ENCODE results near the gene EFHC2. TPM values are rescaled to one million over a fixed set of nuclear protein-coding genes. Genes with fewer than 3 reads are reported as not detected.

EFHC2 gene
- total and polyA plus RNA-seq, 10 of the 15 experiments (the other 5 are each of a cell fraction or from before 2014, with no cell fraction given): 0.56 TPM; not detected in 9

DNA sequence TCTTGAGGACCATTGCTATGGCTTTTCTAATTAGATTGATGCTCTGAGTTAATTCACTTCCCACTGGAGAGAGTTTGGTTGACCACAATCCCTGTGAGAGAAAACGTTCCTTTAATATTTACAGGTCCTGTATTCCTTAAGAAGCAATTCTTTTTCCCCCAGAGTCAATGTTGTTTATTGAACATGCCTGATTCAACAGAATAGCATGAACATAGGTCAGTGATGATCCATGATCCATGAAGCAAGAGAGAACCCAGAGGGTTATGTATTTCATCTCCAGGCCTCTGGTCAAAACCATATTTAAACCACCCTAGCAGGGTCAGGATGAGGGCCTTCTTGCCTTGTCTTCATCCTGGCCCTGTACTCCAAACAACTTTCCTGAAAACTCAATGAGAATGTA lies 39.4 kb upstream of the EFHC2 start:
- Histone ChIP-seq H3K4me2 (ENCODE audit: control insufficient read depth, insufficient read depth) (no peak overlapping the region), H3K79me2 (ENCODE audit: control insufficient read depth, insufficient read depth, low read length) (no peaks in the 10 kb centered on the region), H3K9ac (ENCODE audit: control insufficient read depth, insufficient read depth, low read length) (no peak overlapping the region), H3K27me3 (replicated peaks in 1 of 2; ENCODE audit: control insufficient read depth in 2 of 2, insufficient read depth in 2 of 2, low read length in 1 of 2) (no peaks in the 10 kb centered on the region), H3K4me1 (ENCODE audit: control insufficient read depth, insufficient read depth, low read length) (no peaks in the 10 kb centered on the region), H3K4me3 (no peak overlapping the region), H2AFZ (ENCODE audit: control insufficient read depth, low read depth, low read length) (no peak overlapping the region), H3K9me3 (replicated peaks; ENCODE audit: control insufficient read depth, insufficient read depth, low read length) (no peaks in the 10 kb centered on the region), H4K20me1 (ENCODE audit: control insufficient read depth, insufficient read depth) (no peaks in the 10 kb centered on the region), H3K36me3 (ENCODE audit: control insufficient read depth in 2 of 2, insufficient read depth in 2 of 2, low read length in 1 of 2) (no peaks in the 10 kb centered on the region), H3K27ac (ENCODE audit: control insufficient read depth, insufficient read depth) (no peak overlapping the region)
- ChIA-PET RAD21 (ENCODE audit: unreplicated experiment) (no interaction called here), SMC1A (ENCODE audit: uncharacterized antibody, unreplicated experiment) (interaction anchor here (0.7 kb wide), 1 partner anchor 143 kb away, joined by 3 read pairs; no protein-coding TSS in a partner anchor), POLR2A (no interaction called here), CTCF (no interaction called here)
- intact Hi-C loops (cut with micrococcal nuclease; ENCODE audit: unreplicated experiment): no loop called here
- in situ Hi-C loops (cut with MboI): no loop called here
- DNase-seq (ENCODE audit: low read depth, low spot score) (no peak), ATAC-seq (no peak), FAIRE-seq (no peak)
- no TSS peak for BruUV-seq (replicated peaks)
- 0% methylated on average over 1 of the region's 1 CpG for WGBS (ENCODE audit: insufficient coverage, insufficient replicate concordance, low lambda C conversion rate, missing lambda C conversion rate)
- no peak for TF ChIP-seq NFYB (IDR thresholded peaks at IDR 0.05; ENCODE audit: insufficient read depth, low read depth, low read length)
- TF ChIP-seq, protein P1, sequence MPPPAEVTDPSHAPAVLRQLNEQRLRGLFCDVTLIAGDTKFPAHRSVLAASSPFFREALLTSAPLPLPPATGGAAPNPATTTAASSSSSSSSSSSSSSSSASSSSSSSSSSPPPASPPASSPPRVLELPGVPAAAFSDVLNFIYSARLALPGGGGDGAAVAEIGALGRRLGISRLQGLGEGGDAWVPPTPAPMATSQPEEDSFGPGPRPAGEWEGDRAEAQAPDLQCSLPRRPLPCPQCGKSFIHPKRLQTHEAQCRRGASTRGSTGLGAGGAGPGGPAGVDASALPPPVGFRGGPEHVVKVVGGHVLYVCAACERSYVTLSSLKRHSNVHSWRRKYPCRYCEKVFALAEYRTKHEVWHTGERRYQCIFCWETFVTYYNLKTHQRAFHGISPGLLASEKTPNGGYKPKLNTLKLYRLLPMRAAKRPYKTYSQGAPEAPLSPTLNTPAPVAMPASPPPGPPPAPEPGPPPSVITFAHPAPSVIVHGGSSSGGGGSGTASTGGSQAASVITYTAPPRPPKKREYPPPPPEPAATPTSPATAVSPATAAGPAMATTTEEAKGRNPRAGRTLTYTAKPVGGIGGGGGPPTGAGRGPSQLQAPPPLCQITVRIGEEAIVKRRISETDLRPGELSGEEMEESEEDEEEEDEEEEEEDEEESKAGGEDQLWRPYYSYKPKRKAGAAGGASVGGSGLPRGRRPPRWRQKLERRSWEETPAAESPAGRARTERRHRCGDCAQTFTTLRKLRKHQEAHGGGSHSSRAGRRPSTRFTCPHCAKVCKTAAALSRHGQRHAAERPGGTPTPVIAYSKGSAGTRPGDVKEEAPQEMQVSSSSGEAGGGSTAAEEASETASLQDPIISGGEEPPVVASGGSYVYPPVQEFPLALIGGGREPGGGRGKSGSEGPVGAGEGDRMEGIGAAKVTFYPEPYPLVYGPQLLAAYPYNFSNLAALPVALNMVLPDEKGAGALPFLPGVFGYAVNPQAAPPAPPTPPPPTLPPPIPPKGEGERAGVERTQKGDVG (CRISPR knock-in tag; IDR thresholded peaks at IDR 0.05): no peak
- no peak for TF ChIP-seq SIX5 (IDR thresholded peaks at IDR 0.05; ENCODE audit: low read depth, low read length, severe bottlenecking)
- TF ChIP-seq, protein P2, sequence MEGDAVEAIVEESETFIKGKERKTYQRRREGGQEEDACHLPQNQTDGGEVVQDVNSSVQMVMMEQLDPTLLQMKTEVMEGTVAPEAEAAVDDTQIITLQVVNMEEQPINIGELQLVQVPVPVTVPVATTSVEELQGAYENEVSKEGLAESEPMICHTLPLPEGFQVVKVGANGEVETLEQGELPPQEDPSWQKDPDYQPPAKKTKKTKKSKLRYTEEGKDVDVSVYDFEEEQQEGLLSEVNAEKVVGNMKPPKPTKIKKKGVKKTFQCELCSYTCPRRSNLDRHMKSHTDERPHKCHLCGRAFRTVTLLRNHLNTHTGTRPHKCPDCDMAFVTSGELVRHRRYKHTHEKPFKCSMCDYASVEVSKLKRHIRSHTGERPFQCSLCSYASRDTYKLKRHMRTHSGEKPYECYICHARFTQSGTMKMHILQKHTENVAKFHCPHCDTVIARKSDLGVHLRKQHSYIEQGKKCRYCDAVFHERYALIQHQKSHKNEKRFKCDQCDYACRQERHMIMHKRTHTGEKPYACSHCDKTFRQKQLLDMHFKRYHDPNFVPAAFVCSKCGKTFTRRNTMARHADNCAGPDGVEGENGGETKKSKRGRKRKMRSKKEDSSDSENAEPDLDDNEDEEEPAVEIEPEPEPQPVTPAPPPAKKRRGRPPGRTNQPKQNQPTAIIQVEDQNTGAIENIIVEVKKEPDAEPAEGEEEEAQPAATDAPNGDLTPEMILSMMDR (IDR thresholded peaks at IDR 0.05 in 2 of 3, conservative IDR thresholded peaks at IDR 0.05 in 1 of 3; ENCODE audit: control insufficient read depth in 2 of 3, extremely low read depth in 1 of 3, insufficient read depth in 1 of 3, low read depth in 3 of 3, low read length in 3 of 3): no peak

Measured in GM12878 (cell line).